Neural cell (in vitro differentiated cells): ENCODE data around the gene UPF1.

Experiments
- EP300 ChIP-seq: fragments of 450-650 bp; conservative IDR thresholded peaks from 2 replicates; pipeline ENCODE4 v1.6.1; 2014; ENCODE audit warnings: antibody characterized with exemption, mild to moderate bottlenecking, moderate library complexity; ENCODE audit not compliant: poor library complexity, severe bottlenecking
- TF ChIP-seq, protein P1 (sequence below): fragments of 450-650 bp; IDR thresholded peaks from 2 replicates; pipeline ENCODE4 v1.5.1; 2014; ENCODE audit warnings: antibody characterized with exemption, mild to moderate bottlenecking, moderate library complexity; ENCODE audit not compliant: poor library complexity, severe bottlenecking

DNA sequence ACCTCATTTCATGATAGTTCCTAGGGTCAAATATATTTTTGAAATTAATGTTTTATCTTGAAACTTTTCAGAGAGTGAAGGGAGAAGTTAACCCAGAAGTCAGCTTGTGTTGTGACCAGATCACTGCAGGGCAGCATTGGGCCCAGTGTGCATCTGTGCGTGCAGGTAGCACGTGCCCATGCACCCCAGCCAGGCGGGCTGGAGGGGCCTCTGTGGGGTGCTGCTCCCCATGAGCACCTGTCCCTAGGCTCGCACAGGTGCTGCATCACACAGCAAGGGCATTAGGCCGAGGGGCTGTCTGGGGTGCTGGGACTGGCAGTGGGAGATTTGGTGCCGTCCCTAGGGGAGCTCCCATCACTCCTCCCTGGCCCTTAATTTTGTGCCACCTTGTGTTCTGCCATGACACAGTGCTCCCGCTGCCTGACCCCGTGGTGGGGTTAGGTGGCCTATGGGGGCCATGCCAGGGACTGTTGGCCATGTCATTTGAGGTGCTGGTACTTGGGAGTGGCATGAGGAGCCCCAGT lies 13.1 kb downstream of the UPF1 start:
- TF ChIP-seq, protein P1, sequence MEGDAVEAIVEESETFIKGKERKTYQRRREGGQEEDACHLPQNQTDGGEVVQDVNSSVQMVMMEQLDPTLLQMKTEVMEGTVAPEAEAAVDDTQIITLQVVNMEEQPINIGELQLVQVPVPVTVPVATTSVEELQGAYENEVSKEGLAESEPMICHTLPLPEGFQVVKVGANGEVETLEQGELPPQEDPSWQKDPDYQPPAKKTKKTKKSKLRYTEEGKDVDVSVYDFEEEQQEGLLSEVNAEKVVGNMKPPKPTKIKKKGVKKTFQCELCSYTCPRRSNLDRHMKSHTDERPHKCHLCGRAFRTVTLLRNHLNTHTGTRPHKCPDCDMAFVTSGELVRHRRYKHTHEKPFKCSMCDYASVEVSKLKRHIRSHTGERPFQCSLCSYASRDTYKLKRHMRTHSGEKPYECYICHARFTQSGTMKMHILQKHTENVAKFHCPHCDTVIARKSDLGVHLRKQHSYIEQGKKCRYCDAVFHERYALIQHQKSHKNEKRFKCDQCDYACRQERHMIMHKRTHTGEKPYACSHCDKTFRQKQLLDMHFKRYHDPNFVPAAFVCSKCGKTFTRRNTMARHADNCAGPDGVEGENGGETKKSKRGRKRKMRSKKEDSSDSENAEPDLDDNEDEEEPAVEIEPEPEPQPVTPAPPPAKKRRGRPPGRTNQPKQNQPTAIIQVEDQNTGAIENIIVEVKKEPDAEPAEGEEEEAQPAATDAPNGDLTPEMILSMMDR: no peak
- TF ChIP-seq EP300: no peak
